ENCODE measurements around the gene PRKN.
A peak's percentile ranks its signal among the peaks of the same experiment; 100 is the strongest.

PRKN gene

DNA sequence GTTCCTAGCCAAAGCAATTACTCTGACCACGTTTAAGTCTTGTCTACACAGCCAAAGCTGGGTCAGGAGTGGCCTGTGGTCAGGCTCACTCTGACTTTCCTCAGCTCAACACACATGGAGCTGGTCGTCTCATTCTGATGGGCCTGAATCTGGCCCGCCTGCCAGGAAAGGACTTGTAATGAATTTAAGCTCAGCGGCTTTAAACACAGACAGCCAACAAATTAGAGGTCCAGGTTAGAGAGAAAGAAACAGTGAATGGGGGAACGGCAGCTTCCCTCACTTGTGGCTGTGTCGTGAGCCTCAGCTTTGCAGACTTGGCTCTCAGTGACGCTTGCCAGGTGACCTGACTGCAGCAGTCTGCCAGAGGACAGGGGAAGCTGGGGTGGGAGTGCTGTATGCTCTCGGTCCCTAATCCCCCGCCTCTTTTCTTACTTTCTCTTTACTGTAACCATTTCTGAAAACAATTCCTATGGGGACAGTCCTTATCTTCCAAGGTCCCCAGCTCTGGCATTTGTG, 1331.8 kb downstream of the PRKN start:
- DNase-seq = no peak

- no peak for DNase-seq
Observed at GRCh38 chr6:161394437-161394836, 1333.1 kb downstream of the PRKN start.

GRCh38 chr6:161393839-161394364, 1333.7 kb downstream of the PRKN start:
- DNase-seq = peak; percentile 41

- no peak for DNase-seq
Observed at GRCh38 chr6:161393292-161393691, 1334.3 kb downstream of the PRKN start.

DNA sequence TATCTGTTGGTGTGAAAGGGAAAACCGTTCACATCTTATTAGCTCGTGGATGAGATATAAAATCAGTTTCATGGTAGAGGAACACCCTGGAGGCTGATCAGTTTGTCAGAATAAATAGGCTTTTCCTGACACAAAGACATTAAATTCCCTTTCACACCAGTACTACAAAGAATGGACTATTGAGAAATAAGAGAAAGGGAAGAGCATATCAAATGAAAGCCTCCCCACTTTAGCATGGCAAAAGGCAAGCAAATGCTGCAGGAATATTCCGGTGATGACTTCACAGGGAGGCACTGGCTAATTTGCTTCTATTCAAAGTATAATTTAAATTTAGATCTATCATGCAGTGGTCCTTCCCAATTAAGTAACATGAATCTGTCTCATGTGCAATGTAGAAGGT, 1337.8 kb downstream of the PRKN start:
- DNase-seq = no peak

DNA sequence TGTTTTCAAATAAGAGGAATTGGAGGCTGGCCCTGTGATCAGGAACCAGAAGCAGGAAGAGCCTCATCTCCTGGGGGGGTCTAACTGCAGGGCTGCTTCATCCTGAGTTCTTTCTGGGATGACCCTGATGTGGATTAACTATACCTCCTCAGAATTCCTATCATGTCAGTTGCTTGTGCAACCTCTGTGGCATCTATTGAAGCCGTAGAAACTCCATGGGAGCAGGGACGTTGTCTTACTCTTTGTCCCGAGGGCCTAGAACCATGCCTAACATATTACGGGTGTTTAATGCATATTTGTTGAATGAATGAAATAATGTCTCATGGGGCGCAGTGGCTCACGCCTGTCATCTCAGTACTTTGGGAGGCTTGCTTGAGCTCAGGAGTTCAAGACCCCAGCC, 1343.6 kb downstream of the PRKN start:
- DNase-seq = no peak

- DNase-seq = no peak
Observed at GRCh38 chr6:161379834-161380582, 1347.6 kb downstream of the PRKN start.

DNA sequence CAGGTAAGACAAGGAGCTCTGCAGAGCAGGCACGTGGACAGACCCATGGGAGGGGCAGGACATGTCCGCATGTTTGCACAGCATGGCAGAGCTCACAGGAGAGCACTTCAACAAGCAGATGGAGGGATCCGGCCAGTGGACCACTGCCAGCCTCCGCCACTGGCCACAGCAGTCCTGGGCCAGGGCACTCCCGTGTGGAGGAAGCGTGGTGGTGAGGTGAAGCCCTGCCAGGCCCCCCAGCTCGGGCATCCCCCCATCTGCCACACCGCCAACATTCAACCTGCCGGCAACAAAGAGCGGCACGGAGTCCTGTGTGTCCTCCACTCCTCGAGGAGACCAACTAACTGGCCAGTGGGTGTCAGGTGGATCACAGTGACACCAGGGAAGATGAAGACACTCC, 1349.5 kb downstream of the PRKN start:
- no peak for DNase-seq

GRCh38 chr6:161377116-161377515, 1350.5 kb downstream of the PRKN start:
- DNase-seq = no peak

DNA sequence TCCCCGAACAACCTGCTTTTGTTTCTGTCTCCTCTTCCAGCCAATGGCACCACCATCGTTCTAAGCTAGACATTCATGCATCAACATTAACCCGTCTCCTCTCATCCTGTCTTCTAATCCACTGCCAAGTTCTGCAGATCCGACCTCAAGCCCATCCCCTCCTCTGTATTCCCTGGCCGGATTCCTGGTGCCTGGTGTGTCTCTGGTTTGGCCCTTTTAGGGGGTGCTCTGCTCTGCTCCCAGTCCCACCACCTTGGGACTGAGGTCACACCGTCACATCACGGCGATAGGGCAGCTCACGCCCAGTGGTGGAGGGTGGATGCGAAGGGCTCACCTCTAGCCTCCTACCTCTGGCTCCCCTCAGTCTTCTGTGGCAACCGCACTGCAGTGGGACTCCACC, 1351.2 kb downstream of the PRKN start:
- no peak for DNase-seq

GRCh38 chr6:161374971-161375873, 1352.3 kb downstream of the PRKN start:
- no peak for DNase-seq

GRCh38 chr6:161373905-161374451, 1353.6 kb downstream of the PRKN start:
- DNase-seq = peak; percentile 68

GRCh38 chr6:161372422-161372793, 1355.2 kb downstream of the PRKN start:
- DNase-seq = no peak

GRCh38 chr6:161370880-161371279, 1356.7 kb downstream of the PRKN start:
- peak; percentile 63 for DNase-seq

GRCh38 chr6:161369339-161369738, 1358.2 kb downstream of the PRKN start:
- peak; percentile 83 for DNase-seq

GRCh38 chr6:161368514-161368913, 1359.1 kb downstream of the PRKN start:
- DNase-seq = no peak

GRCh38 chr6:161367472-161367871, 1360.1 kb downstream of the PRKN start:
- no peak for DNase-seq

GRCh38 chr6:161366301-161366923, 1361.2 kb downstream of the PRKN start:
- no peak for DNase-seq

DNA sequence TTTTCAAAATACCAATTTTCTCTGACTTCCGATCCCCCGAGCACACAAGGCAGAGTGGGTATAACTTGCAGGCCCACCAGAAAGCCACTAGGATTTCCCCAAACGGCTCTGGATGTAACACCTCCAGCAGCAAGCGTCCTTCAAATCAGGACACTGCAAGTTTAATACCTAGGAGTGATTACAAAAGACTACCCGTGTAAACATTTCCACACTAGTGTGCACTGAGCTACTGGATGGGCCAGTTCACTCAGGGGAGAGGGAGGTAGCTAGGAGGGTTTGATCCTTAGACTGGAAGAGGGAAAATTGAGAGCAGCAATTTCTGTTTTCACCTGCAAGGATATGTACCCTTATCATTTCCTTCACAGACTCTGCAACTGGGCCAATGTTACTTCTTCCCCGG, 1361.9 kb downstream of the PRKN start:
- no peak for DNase-seq

GRCh38 chr6:161363286-161363685, 1364.3 kb downstream of the PRKN start:
- no peak for DNase-seq

DNA sequence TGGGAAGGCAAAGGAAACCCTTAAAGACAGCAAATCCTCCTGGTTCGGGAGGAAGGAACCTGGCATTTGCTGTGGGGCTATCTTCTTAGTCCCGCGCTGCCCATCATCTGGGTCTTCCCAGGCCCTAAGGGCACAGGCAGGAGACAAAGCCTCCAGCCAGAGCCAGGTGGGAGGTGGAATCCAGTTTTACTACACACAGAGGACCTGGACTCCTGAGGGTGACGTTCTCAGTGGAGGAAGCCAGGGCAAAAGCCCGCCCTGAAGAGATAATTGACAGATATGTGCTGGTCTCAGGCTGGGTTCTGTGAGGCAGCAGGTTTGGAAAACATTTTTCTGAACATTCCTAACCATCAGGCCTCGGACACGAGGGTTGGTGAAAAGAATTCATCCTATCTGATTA, 1365.3 kb downstream of the PRKN start:
- DNase-seq = no peak

GRCh38 chr6:161361529-161361928, 1366.0 kb downstream of the PRKN start:
- no peak for DNase-seq

DNA sequence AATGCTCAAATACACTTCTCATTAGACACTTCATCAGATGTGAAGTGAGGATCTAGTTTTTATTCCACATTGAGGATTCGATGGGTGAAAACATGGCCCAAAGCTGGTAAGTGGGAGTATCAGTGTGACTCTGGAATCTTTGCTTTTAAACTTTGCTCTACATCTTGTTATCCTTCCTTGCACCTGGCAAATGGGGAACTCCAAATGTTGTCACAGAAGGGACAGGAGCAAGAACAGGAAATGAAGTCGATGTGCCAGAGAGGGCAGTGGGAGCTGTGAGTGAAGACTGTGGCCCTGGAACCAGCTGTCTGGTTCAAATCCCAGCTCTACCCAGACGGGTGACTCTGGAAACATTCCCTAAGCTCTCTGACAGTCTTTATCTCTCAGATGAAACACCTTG, 1367.0 kb downstream of the PRKN start:
- no peak for DNase-seq
